Endothelial cell of umbilical vein (primary cell): ENCODE measurements around the gene CELF2. TPM values are rescaled to one million over a fixed set of nuclear protein-coding genes. Genes with fewer than 3 reads are reported as not detected.

Experiments used
- BruUV-seq: library from RNA; stranded (reverse); fragments of 400-500 nt; replicated peaks from 2 replicates; lab custom pipeline; 2021; lab: Mats Ljungman, UMichigan
- CTCF ChIA-PET: fragments of 300-600, 350-600 bp; sonication (Branson Sonifier 250); formaldehyde crosslinking; loops from one replicate; lab custom pipeline; 2021; ENCODE audit warnings: antibody characterized with exemption, inconsistent platforms; lab: Charles Lee
- POLR2A ChIA-PET: fragments of 300-600, 350-600 bp; sonication (Branson Sonifier 250); formaldehyde crosslinking; loops from one replicate; lab custom pipeline; 2021; ENCODE audit warnings: antibody characterized with exemption, inconsistent platforms; lab: Charles Lee
- DNase-seq: peaks from one replicate; pipeline ENCODE4 v3.0.0-alpha.2; 2011; ENCODE audit warnings: low read depth, low spot score
- FAIRE-seq: peaks from 2 replicates; lab custom pipeline; 2011; peaks lifted over from hg19 to GRCh38; lab: Jason Lieb, UNC
- H2AFZ ChIP-seq: 2 replicates; pipeline ENCODE4 v1.6.0; 2012; ENCODE audit warnings: low read depth, low read length, control low read depth, inconsistent platforms
- H3K27ac ChIP-seq: 2 replicates; pipeline ENCODE4 v1.5.1; 2011; ENCODE audit warnings: low read depth, mild to moderate bottlenecking, control low read depth, low read length, moderate library complexity; ENCODE audit not compliant: insufficient read depth
- H3K27me3 ChIP-seq, 2 experiments: 2 replicates each; pipeline versions ENCODE4 v1.6.0 to v1.6.1; 2011; ENCODE audit warnings: low read length in 2 of 2, mixed read lengths in 1 of 2; ENCODE audit not compliant: control insufficient read depth in 2 of 2, insufficient read depth in 2 of 2
- H3K36me3 ChIP-seq, 2 experiments: 2 replicates in 1 of 2; 3 replicates in 1 of 2; pipeline ENCODE4 v1.5.1; 2011; ENCODE audit warnings: low read length in 2 of 2, mild to moderate bottlenecking in 1 of 2, moderate library complexity in 1 of 2; ENCODE audit not compliant: control insufficient read depth in 2 of 2, insufficient read depth in 2 of 2; ENCODE audit errors: extremely low read depth in 1 of 2
- H3K4me1 ChIP-seq: 3 replicates; pipeline ENCODE4 v1.5.1; 2011; ENCODE audit warnings: mild to moderate bottlenecking, low read length; ENCODE audit not compliant: control insufficient read depth, insufficient read depth; ENCODE audit errors: extremely low read depth
- H3K4me2 ChIP-seq: 2 replicates; pipeline ENCODE4 v1.6.1; 2011; ENCODE audit warnings: low read length, control low read depth, mixed read lengths; ENCODE audit not compliant: insufficient read depth
- H3K4me3 ChIP-seq, 3 experiments: fragments of 200-600 bp in 1 of 3; sonication (generic), shearing (Covaris generic) in 1 of 3; replicated peaks in 1 of 3; 2 replicates each; pipeline ENCODE4 v1.5.1; 2011 to 2016; ENCODE audit warnings: control low read depth in 3 of 3, low read length in 3 of 3, mild to moderate bottlenecking in 2 of 3, inconsistent platforms in 1 of 3, low read depth in 1 of 3, moderate library complexity in 1 of 3; ENCODE audit not compliant: insufficient read depth in 1 of 3
- H3K79me2 ChIP-seq: 2 replicates; pipeline ENCODE4 v1.6.0; 2012; ENCODE audit warnings: low read length, inconsistent platforms; ENCODE audit not compliant: control insufficient read depth, insufficient read depth
- H3K9ac ChIP-seq: replicated peaks from 2 replicates; pipeline ENCODE3; 2011; ENCODE audit warnings: low read length, control low read depth; ENCODE audit not compliant: insufficient read depth; ENCODE audit errors: extremely low read depth
- H3K9me1 ChIP-seq: replicated peaks from 3 replicates; pipeline ENCODE4 v1.6.0; 2011; ENCODE audit warnings: mild to moderate bottlenecking, low read length; ENCODE audit not compliant: control insufficient read depth, insufficient read depth; ENCODE audit errors: extremely low read depth
- H3K9me3 ChIP-seq: replicated peaks from 2 replicates; pipeline ENCODE4 v1.5.1; 2012; ENCODE audit warnings: low read length, inconsistent platforms; ENCODE audit not compliant: control insufficient read depth, insufficient read depth
- H4K20me1 ChIP-seq: replicated peaks from 2 replicates; pipeline ENCODE3; 2011; ENCODE audit warnings: mild to moderate bottlenecking, low read length; ENCODE audit not compliant: control insufficient read depth, insufficient read depth; ENCODE audit errors: extremely low read depth
- EZH2 ChIP-seq: IDR thresholded peaks from 2 replicates; pipeline ENCODE4 v1.6.1; 2012; ENCODE audit warnings: borderline replicate concordance, low read depth, mild to moderate bottlenecking, moderate library complexity, low read length, inconsistent platforms; ENCODE audit not compliant: severe bottlenecking
- FOS ChIP-seq: IDR thresholded peaks from 2 replicates; pipeline ENCODE4 v1.6.1; 2011; ENCODE audit warnings: mild to moderate bottlenecking, low read length, moderate library complexity, borderline replicate concordance; ENCODE audit not compliant: insufficient read depth
- GATA2 ChIP-seq: IDR thresholded peaks from 2 replicates; pipeline ENCODE4 v1.7.0; 2011; ENCODE audit warnings: low read depth, mild to moderate bottlenecking, moderate library complexity, mixed read lengths, low read length; ENCODE audit not compliant: insufficient read length, insufficient read depth
- MYC ChIP-seq: IDR thresholded peaks from one replicate; pipeline ENCODE4 v1.6.1; 2011; ENCODE audit warnings: mild to moderate bottlenecking, low read depth, low read length
- POLR2A ChIP-seq: IDR thresholded peaks from 2 replicates; pipeline ENCODE4 v1.6.1; 2012; ENCODE audit warnings: low read depth, mild to moderate bottlenecking, control low read depth, low read length
- POLR2AphosphoS5 ChIP-seq: IDR thresholded peaks from 2 replicates; pipeline ENCODE4 v1.6.1; 2012; ENCODE audit warnings: low read depth, mild to moderate bottlenecking, control low read depth, low read length, moderate library complexity; ENCODE audit not compliant: insufficient read depth
- dilution Hi-C: fragments of 300-500 bp; cut with MboI; formaldehyde crosslinking; loops from one replicate; pipeline ENCODE4 v1.15.0; 2019; ENCODE audit warnings: low sequenced_read_pairs; ENCODE audit not compliant: extremely low pct_ligation_motif_present
- intact Hi-C: fragments of 100-400 bp; cut with micrococcal nuclease; formaldehyde crosslinking; loops from one replicate; pipeline ENCODE4 v1.10.0; 2022
- polyA plus RNA-seq, 4 experiments: library from polyadenylated mRNA; depleted of rRNA in 3 of 4; stranded (reverse) in 3 of 4; unstranded in 1 of 4; fragments of >200 nt; gene quantifications; 2 replicates each; pipeline versions ENCODE4 v1.2.1 to v1.2.3, GENCODE V29; 2011 to 2012; ENCODE audit warnings: missing spikeins in 1 of 4
- total RNA-seq: library from RNA; stranded (reverse); gene quantifications from 2 replicates; pipeline ENCODE4 v1.2.3, GENCODE V29; 2021
- TF ChIP-seq, protein P1 (sequence below), 2 donors: IDR thresholded peaks; 1 replicate in 1 of 2; 2 replicates in 1 of 2; pipeline ENCODE4 v1.5.1; 2011; ENCODE audit warnings: low read length in 2 of 2, mild to moderate bottlenecking in 2 of 2, moderate library complexity in 2 of 2, control low read depth in 1 of 2, inconsistent platforms in 1 of 2, low read depth in 1 of 2; ENCODE audit not compliant: insufficient read depth in 1 of 2; ENCODE audit errors: extremely low read depth in 1 of 2

The CELF2 gene
- total and polyA plus RNA-seq, 2 donors (not counting 3 experiments of a cell fraction or from before 2014, with no cell fraction given) = 21.6 to 42.6 TPM

DNA sequence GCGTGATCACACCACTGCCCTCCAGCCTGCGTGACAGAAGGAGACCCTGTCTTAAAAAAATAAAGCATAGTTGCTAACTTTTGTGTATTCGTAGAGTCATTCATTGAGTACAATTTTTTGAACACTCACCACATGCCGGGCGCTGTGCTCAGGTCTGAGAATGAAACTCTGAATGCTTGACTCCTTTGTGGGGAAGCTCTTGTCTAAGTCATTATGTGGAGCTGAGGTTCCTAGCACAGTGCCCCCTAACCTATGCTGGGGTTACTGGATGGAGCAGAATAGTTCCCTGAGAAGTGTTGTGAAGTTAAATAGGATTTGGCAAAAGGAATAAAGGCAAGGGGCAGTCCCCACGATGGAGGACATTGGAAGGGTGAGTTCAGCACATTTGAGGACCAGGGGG is 123.3 kb downstream of the CELF2 start:
- no peaks in the 10 kb centered on the region for H3K27me3 ChIP-seq
- no peak overlapping the region for H3K9ac ChIP-seq
- POLR2A ChIA-PET = no interaction called here
- TF ChIP-seq POLR2A = no peak
- TF ChIP-seq EZH2 = no peak
- no peak for TF ChIP-seq FOS
- no peak for TF ChIP-seq MYC
- TF ChIP-seq POLR2AphosphoS5 = no peak
- TF ChIP-seq GATA2 = no peak
- TF ChIP-seq, protein P1, sequence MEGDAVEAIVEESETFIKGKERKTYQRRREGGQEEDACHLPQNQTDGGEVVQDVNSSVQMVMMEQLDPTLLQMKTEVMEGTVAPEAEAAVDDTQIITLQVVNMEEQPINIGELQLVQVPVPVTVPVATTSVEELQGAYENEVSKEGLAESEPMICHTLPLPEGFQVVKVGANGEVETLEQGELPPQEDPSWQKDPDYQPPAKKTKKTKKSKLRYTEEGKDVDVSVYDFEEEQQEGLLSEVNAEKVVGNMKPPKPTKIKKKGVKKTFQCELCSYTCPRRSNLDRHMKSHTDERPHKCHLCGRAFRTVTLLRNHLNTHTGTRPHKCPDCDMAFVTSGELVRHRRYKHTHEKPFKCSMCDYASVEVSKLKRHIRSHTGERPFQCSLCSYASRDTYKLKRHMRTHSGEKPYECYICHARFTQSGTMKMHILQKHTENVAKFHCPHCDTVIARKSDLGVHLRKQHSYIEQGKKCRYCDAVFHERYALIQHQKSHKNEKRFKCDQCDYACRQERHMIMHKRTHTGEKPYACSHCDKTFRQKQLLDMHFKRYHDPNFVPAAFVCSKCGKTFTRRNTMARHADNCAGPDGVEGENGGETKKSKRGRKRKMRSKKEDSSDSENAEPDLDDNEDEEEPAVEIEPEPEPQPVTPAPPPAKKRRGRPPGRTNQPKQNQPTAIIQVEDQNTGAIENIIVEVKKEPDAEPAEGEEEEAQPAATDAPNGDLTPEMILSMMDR (IDR thresholded peaks at IDR 0.05; ENCODE audit: extremely low read depth in 1 of 2, insufficient read depth in 1 of 2, low read depth in 1 of 2, low read length in 2 of 2) = no peak
- no peak for FAIRE-seq
- no peak for DNase-seq
- H3K36me3 ChIP-seq = no peaks in the 10 kb centered on the region
- peaks cover 12% of the 10 kb centered on the region for H3K4me1 ChIP-seq
- no peaks in the 10 kb centered on the region for H4K20me1 ChIP-seq
- no peaks in the 10 kb centered on the region for H3K9me1 ChIP-seq
- H3K27ac ChIP-seq = no peak overlapping the region
- no peak overlapping the region for H2AFZ ChIP-seq
- no peak overlapping the region for H3K4me2 ChIP-seq
- no peak overlapping the region for H3K4me3 ChIP-seq
- no peaks in the 10 kb centered on the region for H3K79me2 ChIP-seq
- intact Hi-C loops = no loop called here
- BruUV-seq = no TSS peak
- no peaks in the 10 kb centered on the region for H3K9me3 ChIP-seq
- dilution Hi-C loops = no loop called here
- CTCF ChIA-PET = no interaction called here
